ENCODE measurements around the gene TOM1L2. TPM values are rescaled to one million over a fixed set of nuclear protein-coding genes. Genes with fewer than 3 reads are reported as not detected.
"Not testable (repeated sequence)": the region's sequence is repeated elsewhere in the genome, so short reads cannot be mapped to it uniquely, and the experiment has no call there.

The TOM1L2 gene
- total RNA-seq, 4 donors from 2014 or later = 55.7 to 97.1 (median 73.3) TPM

DNA sequence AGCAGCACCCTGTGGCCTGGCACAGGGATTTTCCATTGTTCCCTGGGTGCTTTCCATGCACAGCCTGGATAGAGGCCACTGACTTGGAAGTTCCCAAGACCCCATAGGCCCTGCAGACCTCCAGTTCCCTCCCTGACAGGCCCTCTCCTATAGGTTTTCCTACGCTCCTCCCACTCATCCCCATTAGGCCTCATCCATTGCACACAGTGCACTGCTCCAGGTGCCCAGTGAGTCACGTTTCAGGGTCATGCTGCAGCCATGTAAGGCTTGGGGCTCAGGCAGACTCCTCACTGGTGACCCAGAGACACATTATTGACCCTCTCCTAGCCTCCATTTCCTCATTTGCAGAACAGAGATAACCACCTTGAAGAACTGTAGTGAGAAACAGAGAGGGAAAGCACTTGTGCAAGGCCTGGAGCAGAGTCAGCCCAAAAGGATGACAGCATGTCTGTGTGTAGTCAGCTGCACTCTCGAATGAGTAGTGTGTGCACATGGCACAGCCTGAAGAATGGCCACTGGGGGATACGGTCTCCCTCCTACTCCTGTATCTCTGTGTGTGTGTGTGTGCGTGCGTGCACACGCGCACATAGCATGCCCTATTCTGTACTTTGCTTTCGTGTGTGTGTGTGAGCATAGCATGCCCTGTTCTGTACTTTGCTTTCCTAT is 27.3 kb upstream of the TOM1L2 start:
- no peak for TF ChIP-seq POLR2A (IDR thresholded peaks at IDR 0.05)
- TF ChIP-seq, protein P1, sequence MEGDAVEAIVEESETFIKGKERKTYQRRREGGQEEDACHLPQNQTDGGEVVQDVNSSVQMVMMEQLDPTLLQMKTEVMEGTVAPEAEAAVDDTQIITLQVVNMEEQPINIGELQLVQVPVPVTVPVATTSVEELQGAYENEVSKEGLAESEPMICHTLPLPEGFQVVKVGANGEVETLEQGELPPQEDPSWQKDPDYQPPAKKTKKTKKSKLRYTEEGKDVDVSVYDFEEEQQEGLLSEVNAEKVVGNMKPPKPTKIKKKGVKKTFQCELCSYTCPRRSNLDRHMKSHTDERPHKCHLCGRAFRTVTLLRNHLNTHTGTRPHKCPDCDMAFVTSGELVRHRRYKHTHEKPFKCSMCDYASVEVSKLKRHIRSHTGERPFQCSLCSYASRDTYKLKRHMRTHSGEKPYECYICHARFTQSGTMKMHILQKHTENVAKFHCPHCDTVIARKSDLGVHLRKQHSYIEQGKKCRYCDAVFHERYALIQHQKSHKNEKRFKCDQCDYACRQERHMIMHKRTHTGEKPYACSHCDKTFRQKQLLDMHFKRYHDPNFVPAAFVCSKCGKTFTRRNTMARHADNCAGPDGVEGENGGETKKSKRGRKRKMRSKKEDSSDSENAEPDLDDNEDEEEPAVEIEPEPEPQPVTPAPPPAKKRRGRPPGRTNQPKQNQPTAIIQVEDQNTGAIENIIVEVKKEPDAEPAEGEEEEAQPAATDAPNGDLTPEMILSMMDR (IDR thresholded peaks at IDR 0.05 in 4 of 5, conservative IDR thresholded peaks at IDR 0.05 in 1 of 5) = no peak
- no peak overlapping the region for H3K27ac ChIP-seq
- no peaks in the 10 kb centered on the region for H3K9me3 ChIP-seq
- ATAC-seq (no peak), DNase-seq (no peak)
- H3K4me3 ChIP-seq = no peak overlapping the region
- H3K36me3 ChIP-seq = no peaks in the 10 kb centered on the region
- in situ Hi-C loops (cut with MboI; ENCODE audit: low sequenced_read_pairs in 4 of 4) = no loop called here
- no peaks in the 10 kb centered on the region for H3K4me1 ChIP-seq
- no peaks in the 10 kb centered on the region for H3K27me3 ChIP-seq
- intact Hi-C loops (cut with DNase I; ENCODE audit: low total_unique reads) = no loop called here

DNA sequence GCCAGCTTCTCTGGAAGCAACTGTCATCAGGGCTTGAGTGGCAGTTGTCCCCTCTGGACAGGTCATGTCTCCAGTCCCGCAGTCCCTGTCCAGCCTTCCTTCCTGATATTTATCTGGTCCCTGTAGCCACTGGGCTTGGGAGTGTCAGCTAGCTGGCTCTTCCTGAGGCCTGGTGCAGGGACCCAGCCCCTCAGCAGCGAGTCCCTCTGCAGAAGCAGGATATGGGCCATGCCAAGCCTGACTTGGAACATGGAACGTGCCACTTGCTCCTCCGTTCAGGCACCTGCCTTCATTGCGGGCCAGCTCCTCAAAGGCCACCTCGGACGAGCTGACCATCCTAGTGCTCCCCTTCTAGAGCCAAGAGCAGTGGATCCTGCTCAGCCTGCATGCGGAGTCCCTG is 26.7 kb upstream of the TOM1L2 start:
- ATAC-seq = no peak
- TF ChIP-seq POLR2A (IDR thresholded peaks at IDR 0.05) = no peak
- TF ChIP-seq, protein P1 (IDR thresholded peaks at IDR 0.05 in 4 of 5, conservative IDR thresholded peaks at IDR 0.05 in 1 of 5) = no peak
- no peak overlapping the region for H3K27ac ChIP-seq
- no peaks in the 10 kb centered on the region for H3K36me3 ChIP-seq
- intact Hi-C loops (cut with DNase I; ENCODE audit: low total_unique reads) (no loop called here), in situ Hi-C loops (cut with MboI; ENCODE audit: low sequenced_read_pairs in 4 of 4) (no loop called here)
- H3K4me1 ChIP-seq = no peaks in the 10 kb centered on the region
- no peaks in the 10 kb centered on the region for H3K27me3 ChIP-seq
- no peak overlapping the region for H3K4me3 ChIP-seq
- H3K9me3 ChIP-seq = no peaks in the 10 kb centered on the region
- no peak for DNase-seq

DNA sequence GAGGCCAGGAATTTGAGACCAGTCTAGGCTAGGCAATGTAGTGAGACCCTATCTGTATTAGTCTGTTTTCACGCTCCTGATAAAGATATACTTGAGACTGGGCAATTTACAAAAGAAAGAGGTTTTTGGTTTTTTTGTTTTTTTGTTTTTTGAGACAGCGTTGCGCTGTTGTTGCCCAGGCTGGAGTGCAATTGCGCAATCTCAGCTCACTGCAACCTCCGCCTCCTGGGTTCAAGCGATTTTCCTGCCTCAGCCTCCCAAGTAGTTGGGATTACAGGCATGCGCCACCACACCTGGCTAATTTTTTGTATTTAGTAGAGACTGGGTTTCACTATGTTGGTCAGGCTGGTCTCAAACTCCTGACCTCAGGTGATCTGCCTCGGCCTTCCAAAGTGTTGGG is 23.7 kb upstream of the TOM1L2 start:
- H3K36me3 ChIP-seq; H3K4me1 ChIP-seq; H3K9me3 ChIP-seq; in situ Hi-C loops (cut with MboI; ENCODE audit: low sequenced_read_pairs in 4 of 4); ATAC-seq; DNase-seq; H3K27me3 ChIP-seq; H3K4me3 ChIP-seq; intact Hi-C loops (cut with DNase I; ENCODE audit: low total_unique reads); H3K27ac ChIP-seq: not testable (repeated sequence)

- H3K9me3 ChIP-seq = no peaks in the 10 kb centered on the region
- in situ Hi-C loops (cut with MboI; ENCODE audit: low sequenced_read_pairs in 4 of 4) = no loop called here
Observed at GRCh38 chr17:17994271-17995069, 22.3 kb upstream of the TOM1L2 start.

GRCh38 chr17:17993852-17994251 is 21.7 kb upstream of the TOM1L2 start:
- no peak for ATAC-seq
- in situ Hi-C loops (cut with MboI; ENCODE audit: low sequenced_read_pairs in 4 of 4) (no loop called here), intact Hi-C loops (cut with DNase I; ENCODE audit: low total_unique reads) (no loop called here)
- H3K36me3 ChIP-seq = no peaks in the 10 kb centered on the region
- H3K27me3 ChIP-seq = no peaks in the 10 kb centered on the region
- H3K27ac ChIP-seq = no peak overlapping the region
- no peak overlapping the region for H3K4me3 ChIP-seq
- no peak for DNase-seq
- no peak for TF ChIP-seq POLR2A (IDR thresholded peaks at IDR 0.05)
- TF ChIP-seq, protein P1 (IDR thresholded peaks at IDR 0.05 in 4 of 5, conservative IDR thresholded peaks at IDR 0.05 in 1 of 5) = no peak
- H3K9me3 ChIP-seq = no peaks in the 10 kb centered on the region
- no peaks in the 10 kb centered on the region for H3K4me1 ChIP-seq

More at GRCh38 chr17:17994271-17995069, 22.3 kb upstream of the TOM1L2 start:
- Histone ChIP-seq H3K27ac (no peak overlapping the region), H3K27me3 (no peaks in the 10 kb centered on the region), H3K4me3 (no peak overlapping the region), H3K36me3 (no peaks in the 10 kb centered on the region), H3K4me1 (no peaks in the 10 kb centered on the region)
- no peak for ATAC-seq
- intact Hi-C loops (cut with DNase I; ENCODE audit: low total_unique reads) = no loop called here
- no peak for TF ChIP-seq POLR2A (IDR thresholded peaks at IDR 0.05)
- TF ChIP-seq, protein P1 (IDR thresholded peaks at IDR 0.05 in 4 of 5, conservative IDR thresholded peaks at IDR 0.05 in 1 of 5) = no peak
- DNase-seq = no peak
